ENCODE data around the gene SMARCA1. TPM values are rescaled to one million over a fixed set of nuclear protein-coding genes. Genes with fewer than 3 reads are reported as not detected.

Gene SMARCA1
- total RNA-seq, 4 donors from 2014 or later: 67.1 to 75.8 (median 69.2) TPM

- Histone ChIP-seq H3K4me3 (replicated peaks in 1 of 3) (no peak overlapping the region), H3K36me3 (peaks cover 0 to 4% of the 10 kb centered on the region in 2 donors), H3K4me1 (no peaks in the 10 kb centered on the region), H3K27ac (no peak overlapping the region), H3K9me3 (no peaks in the 10 kb centered on the region), H3K27me3 (no peaks in the 10 kb centered on the region)
- TF ChIP-seq POLR2A (IDR thresholded peaks at IDR 0.05) (no peak), CTCF (IDR thresholded peaks at IDR 0.05) (no peak)
- no peak for DNase-seq
- 89 to 95% methylated on average over 3 of the region's 3 CpGs for WGBS, 2 donors
- intact Hi-C loops (cut with DNase I): no loop called here
Observed at GRCh38 chrX:129516402-129516801, 6.9 kb downstream of the SMARCA1 start.

DNA sequence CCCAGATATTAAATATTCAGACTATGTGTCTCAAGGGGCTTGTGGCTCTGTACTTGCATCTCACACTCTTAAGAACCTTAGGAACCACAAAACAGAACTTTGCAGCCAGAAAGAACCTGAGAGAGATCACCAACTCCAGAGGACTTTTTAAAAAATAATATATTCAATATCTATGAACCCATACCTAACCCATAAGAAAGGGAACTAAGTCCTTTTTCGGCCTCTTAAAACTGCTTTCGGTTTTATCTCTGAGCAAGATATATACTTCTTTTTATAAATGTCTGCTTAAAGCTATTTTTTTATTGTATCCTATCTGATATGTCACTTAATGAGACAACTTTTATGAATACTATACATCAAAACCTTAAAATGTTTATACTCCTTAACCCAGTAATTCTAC, 10.9 kb downstream of the SMARCA1 start:
- 85 to 91% methylated on average over 2 of the region's 2 CpGs for WGBS, 2 donors
- TF ChIP-seq POLR2A (IDR thresholded peaks at IDR 0.05): no peak
- no peak for TF ChIP-seq CTCF (IDR thresholded peaks at IDR 0.05)
- H3K27me3 ChIP-seq: no peaks in the 10 kb centered on the region
- no peaks in the 10 kb centered on the region for H3K9me3 ChIP-seq
- H3K4me1 ChIP-seq: no peaks in the 10 kb centered on the region
- no peak overlapping the region for H3K27ac ChIP-seq
- no peak for DNase-seq
- intact Hi-C loops (cut with DNase I): no loop called here
- no peak overlapping the region for H3K4me3 ChIP-seq (replicated peaks in 1 of 3)
- peaks cover 3 to 7% of the 10 kb centered on the region in 2 donors for H3K36me3 ChIP-seq

GRCh38 chrX:129511689-129512088, 11.6 kb downstream of the SMARCA1 start:
- H3K9me3 ChIP-seq: no peaks in the 10 kb centered on the region
- WGBS, 2 donors: 82 to 84% methylated on average over 5 of the region's 5 CpGs
- no peaks in the 10 kb centered on the region for H3K27me3 ChIP-seq
- no peak for DNase-seq
- H3K27ac ChIP-seq: no peak overlapping the region
- H3K4me1 ChIP-seq: no peaks in the 10 kb centered on the region
- TF ChIP-seq CTCF (IDR thresholded peaks at IDR 0.05): no peak
- TF ChIP-seq POLR2A (IDR thresholded peaks at IDR 0.05): no peak
- H3K4me3 ChIP-seq (replicated peaks in 1 of 3): no peak overlapping the region
- H3K36me3 ChIP-seq: peaks cover 3 to 9% of the 10 kb centered on the region in 2 donors
- intact Hi-C loops (cut with DNase I): no loop called here

DNA sequence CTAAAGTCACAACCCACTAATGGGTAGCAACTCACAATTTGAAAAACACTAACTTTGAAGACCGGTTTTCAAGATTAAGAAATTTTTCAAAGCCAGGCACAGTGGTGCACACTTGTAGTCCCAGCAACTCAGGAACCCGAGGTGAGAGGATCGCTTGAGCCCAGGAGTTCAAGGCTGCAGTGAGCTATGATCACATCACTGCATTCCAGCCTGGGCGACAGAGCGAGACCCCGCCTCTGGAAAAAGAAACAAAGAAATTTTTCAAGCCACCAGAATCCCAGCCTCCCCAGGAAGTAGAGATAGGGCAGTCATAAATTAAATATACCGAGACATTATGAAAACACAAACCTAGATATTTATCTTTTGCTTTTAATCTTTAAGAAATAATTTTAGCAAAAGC, 13.0 kb downstream of the SMARCA1 start:
- H3K9me3 ChIP-seq: no peaks in the 10 kb centered on the region
- no peaks in the 10 kb centered on the region for H3K27me3 ChIP-seq
- H3K4me3 ChIP-seq (replicated peaks in 1 of 3): no peak overlapping the region
- H3K36me3 ChIP-seq: peaks cover 3 to 9% of the 10 kb centered on the region in 2 donors
- peak; percentile 9 to 35 for DNase-seq
- intact Hi-C loops (cut with DNase I): no loop called here
- 37 to 40% methylated on average over 7 of the region's 7 CpGs for WGBS, 2 donors
- TF ChIP-seq CTCF (IDR thresholded peaks at IDR 0.05) (no peak), POLR2A (IDR thresholded peaks at IDR 0.05) (no peak)
- no peak overlapping the region for H3K27ac ChIP-seq
- no peaks in the 10 kb centered on the region for H3K4me1 ChIP-seq

- H3K27me3 ChIP-seq: no peaks in the 10 kb centered on the region
- no peaks in the 10 kb centered on the region for H3K4me1 ChIP-seq
- intact Hi-C loops (cut with DNase I): no loop called here
- no peak overlapping the region for H3K4me3 ChIP-seq (replicated peaks in 1 of 3)
- no peak for DNase-seq
- no peaks in the 10 kb centered on the region for H3K9me3 ChIP-seq
- peaks cover 6 to 14% of the 10 kb centered on the region in 2 donors for H3K36me3 ChIP-seq
- WGBS, 2 donors: 82 to 85% methylated on average over 3 of the region's 3 CpGs
- H3K27ac ChIP-seq: no peak overlapping the region
- TF ChIP-seq POLR2A (IDR thresholded peaks at IDR 0.05) (no peak), CTCF (IDR thresholded peaks at IDR 0.05) (no peak)
Observed at GRCh38 chrX:129497146-129497843, 26.0 kb downstream of the SMARCA1 start.
